NCI-H1417 treated with DMSO at 0.1 percent for 48 hours (cell line): Measurements from ENCODE around the gene BIRC7.
"Not testable (repeated sequence)": the region's sequence is repeated elsewhere in the genome, so short reads cannot be mapped to it uniquely, and the experiment has no call there.

Source experiments
- DNase-seq: peaks from one replicate; lab custom pipeline; 2025; lab: John Stamatoyannopoulos, UW

BIRC7 gene

DNA sequence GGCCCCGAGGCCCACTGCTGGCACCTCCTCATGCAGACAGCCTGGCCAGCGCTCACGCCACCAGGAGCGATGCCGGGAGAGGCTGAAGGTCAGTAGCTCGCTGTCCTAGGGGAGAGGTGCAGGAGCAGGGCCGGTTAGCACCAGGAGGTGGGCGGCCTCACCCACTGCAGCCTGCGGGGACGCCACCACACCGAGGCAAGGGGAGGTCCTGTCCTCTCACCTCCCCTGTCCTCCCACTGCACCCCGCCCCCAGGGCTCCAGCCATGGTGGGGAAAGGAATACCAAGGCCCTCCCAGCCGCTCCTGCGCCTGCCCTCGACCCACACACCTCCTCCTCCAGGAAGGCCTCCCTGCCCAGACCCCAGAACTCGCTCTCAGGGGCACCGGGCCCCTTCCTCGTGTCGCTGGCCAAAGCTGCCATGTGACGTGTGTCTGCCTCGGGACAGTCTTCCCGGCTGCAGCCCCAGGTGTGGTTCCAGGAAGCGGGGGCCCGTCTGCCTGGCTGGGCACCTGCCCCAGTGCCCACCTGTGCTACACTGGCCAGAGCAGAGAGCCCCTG is 12.0 kb downstream of the BIRC7 start:
- no peak for DNase-seq

DNA sequence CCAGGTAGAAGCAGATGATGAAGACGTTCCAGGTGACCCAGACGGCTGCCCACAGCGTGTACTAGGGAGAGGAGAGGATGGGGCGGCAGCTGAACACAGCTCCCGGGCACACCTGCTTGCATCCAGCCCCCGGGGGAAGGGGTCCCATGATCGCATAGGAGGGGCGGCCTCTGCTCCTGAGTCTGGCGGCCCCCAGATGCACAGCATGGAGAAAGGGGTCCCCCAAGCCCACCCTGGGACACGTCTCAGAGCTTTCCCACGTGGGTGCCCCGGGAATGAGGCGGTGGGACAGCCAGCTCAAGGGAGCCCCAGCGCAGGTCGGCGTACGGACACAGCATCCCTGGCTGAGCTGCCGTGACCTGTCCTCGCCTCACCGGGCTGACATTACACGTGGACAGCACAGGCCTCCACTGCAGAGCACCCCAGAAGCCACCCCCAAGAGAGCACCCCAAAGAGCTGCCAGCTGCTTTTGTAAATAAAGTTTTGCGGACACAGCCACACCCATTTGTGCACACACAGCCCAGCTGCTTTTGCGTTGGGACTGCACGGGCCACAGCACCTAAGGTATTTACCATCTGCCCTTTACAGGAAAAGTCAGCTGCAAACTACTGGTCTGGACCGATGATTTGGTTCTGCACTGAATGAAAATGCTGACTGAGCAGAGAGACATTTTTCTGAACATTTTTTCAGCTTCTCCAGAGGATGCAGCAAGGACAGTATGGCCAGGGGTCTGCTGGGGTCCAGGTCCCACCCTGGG is 13.3 kb downstream of the BIRC7 start:
- no peak for DNase-seq

DNA sequence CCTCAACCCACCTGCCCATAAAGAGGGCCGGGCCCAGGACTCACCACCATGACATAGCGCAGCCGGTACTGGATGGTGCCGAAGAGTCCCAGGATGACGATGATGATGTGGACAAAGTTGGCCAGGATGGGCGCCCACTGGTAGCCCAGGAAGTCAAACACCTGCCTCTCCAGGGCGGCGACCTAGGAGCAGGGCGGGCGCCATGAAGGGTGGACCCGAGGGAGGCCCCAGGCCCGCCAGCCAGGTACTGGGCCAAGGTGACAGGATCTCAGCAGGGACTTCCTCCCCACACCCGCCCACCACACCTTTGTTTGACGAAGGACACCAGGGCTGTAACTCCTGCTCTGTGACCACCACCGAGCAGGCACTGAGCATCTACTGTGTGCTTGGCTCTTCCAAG is 14.2 kb downstream of the BIRC7 start:
- DNase-seq, result no peak

DNA sequence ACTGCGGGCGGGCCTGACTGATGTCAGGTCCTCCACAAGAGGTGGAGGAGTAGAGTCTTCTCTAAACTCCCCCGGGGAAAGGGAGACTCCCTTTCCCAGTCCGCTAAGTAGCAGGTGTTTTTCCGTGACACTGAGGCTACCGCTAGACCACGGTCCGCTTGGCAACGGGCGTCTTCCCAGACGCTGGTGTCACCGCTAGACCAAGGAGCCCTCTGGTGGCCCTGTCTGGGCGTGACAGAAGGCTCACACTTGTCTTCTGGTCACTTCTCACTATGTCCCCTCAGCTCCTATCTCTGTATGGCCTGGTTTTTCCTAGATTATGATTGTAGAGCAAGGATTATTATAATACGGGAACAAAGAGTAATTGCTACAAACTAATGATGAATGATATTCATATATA is 15.6 kb downstream of the BIRC7 start:
- DNase-seq, result not testable (repeated sequence)

DNA sequence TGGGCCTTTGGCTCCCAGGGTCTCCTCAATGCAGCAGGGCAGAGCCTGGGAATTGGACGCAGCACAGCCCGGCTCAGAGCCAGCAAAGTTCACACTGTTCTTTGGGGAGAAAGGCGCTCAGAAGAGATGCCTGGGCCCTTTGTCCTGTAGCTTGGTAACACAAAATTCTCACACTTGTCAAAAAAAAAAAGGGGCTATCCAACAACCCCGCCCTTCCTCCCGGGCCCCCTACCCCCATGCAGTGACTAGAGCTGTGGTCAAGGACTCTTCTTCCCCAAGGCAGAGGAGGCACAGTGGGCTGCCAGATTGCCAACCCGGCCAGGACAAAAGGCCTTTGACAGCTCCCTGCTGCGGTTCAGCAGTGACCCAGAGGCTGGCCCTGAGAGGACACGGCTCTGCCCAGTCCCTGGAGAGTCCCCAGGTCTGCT is 16.6 kb downstream of the BIRC7 start:
- no peak for DNase-seq

DNA sequence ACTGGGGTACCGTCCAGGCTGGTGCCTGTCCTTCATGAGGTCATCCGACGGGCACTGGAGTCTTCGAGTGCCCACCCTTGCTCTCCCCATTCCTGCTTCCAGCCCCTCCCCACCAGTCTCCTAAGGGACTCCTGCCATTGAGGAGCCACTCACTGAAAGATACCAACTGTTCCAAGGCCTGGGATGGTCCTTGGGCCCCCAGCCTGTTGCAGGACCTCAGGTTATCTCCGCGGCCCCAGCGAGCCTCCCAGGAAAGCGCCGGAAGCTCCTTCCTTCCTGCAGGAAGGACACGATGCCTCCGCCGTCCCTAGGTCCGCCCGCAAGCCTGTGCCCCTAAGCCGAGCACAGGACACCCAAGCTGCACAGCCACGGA is 17.3 kb downstream of the BIRC7 start:
- DNase-seq, result no peak

DNA sequence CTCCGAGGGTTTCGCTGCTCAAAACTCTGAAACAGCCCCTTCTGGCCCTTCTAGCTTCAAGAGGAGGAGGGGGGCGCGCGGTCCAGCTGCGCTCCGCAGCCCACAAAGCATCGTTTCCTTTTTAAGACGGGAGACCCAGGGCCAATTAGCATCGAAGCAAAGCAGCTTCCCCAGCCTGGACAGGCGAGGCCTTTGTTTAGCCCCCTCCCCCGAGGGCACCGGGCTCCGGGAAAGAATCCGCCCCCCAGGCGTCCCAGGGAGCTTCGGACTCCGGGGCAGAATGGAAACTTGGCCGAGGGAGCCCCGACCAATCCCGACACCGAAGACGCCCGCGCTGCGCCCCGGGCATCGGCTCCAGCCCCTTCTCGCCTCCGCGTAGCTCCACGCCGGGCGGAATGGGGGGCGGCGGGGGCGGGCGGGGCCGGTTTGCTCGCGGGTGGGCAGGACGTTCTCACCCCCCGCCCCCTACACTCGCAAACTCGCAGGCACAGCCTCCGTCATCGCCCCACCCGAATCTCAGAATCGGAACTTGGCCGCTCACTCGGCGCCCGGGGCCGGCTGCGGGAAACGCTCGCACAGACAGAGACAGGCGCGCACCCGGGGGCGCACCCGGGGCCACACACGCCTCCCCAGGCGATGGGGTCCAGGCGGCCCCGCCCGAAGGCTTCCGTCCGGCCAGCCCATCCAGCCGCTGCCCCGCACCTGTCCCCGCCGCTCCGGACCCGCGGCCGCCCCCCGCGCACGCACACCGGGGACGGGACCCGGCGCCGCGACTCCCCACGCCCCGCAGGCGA is 17.9 kb downstream of the BIRC7 start:
- no peak for DNase-seq

DNA sequence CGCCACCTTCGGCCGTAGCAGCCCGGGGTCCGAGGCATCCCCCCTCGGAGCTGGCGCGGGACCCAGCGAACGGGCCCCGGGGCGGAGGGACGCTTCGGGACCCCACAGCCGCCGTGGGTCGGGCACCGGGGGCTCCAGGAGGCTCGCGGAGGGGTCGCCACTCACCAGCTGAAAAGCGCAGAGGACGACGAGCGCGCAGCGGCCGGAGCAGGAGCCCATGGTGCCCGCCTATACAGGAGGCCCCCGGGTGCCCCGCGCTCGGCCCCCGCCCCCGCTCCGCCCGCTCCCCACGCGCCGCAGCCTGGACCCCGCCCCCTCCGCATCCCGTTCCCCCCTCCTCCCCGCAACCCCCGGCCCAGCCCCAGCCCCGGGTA is 18.5 kb downstream of the BIRC7 start, which contains the start of gene NKAIN4:
Gene NKAIN4, minus strand, starts transcription at position 232 of the 374 bp plus-strand sequence. Its CDS starts 13 bp downstream, at position 219.
- no peak for DNase-seq

DNA sequence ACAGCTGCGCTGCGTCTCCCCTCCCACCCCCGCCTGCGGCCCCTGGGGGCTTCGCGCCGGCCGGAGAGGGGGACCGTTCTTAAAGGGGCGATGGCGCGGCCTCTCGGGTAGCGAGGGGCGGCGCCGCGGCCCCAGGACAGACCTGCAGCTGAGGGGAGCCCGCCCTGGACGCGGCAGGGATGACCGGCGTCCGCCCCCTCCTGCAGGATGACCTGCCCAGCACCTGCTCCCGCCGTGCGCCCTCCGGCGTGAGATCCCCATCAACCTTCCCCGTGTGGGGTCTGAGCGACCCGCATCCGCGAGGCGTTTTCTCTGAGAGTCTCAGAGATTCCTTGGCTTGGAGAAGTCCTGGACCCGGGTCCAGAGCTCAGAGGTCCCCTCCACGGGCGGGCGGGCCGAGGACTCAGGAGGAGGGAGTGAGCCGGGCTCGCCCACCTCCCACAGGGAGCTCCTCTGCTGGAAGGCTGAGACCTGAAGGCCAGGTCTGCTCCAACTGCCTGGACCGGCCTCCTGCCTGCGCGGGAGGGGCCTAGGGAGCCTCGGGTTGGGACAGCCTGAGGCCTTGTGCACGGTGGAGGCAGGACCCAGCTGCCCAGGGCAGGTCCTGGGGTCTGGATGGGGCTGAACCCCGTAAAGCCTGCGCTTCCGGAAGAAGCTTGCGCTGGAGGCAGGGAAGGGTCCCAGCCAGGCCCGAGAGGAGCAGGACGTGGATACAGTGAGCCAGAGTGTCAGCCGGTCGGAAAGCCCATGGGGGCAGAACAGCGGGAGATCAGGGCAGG is 19.1 kb downstream of the BIRC7 start:
- DNase-seq, result no peak

DNA sequence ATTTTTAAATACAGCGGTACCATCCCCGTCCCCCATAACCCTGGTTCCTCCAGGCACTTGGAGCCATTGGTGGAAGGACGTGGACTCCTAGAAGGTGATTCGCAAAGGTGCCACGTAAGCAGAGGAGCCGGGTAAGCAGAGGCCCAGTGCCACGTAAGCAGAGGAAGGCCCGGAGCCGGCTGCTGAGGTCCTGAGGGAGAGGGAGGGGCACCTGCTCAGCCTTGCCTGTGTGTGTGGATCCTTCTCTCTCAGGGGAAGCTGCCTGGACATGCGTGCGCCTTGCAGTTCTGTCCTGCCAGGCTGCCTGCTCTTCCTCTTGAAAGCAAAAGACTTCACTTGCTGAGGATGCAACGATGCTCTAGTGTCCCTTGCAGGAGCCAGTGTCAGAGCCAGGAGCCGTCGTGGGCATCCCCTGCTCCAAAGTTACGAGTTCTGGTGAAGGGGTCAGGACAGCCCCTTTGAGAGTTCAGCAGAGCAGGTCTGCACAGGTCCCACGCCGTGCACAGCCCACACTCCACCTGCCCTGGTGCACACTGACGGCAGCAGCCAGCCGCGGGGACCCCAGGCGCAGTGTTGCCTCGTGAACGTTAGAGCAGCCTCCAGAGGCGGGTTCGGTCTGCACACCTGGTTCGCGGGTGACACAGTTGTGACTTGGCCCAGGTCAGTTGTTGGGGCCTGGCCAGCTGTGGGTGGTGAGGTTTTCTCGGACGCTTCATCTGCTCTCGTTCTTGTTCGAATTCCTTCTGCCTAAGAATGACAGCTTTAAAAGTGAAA is 20.4 kb downstream of the BIRC7 start:
- DNase-seq, result no peak

DNA sequence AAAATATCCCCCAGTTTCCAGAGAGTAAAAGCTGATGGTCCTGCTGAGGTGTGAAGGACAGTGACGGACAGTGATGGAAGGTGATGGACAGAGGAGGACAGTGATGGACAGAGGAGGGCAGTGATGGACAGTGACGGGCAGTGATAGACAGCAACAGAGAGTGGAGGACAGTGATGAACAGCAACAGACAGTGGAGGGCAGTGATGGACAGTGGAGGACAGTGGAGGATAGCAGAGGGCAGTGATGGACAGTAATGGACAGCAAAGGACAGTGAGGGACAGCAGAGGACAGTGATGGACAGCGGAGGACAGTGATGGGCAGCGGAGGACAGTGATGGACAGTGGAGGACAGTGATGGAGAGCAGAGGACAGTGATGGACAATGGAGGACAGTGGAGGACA is 21.2 kb downstream of the BIRC7 start:
- DNase-seq, result no peak

DNA sequence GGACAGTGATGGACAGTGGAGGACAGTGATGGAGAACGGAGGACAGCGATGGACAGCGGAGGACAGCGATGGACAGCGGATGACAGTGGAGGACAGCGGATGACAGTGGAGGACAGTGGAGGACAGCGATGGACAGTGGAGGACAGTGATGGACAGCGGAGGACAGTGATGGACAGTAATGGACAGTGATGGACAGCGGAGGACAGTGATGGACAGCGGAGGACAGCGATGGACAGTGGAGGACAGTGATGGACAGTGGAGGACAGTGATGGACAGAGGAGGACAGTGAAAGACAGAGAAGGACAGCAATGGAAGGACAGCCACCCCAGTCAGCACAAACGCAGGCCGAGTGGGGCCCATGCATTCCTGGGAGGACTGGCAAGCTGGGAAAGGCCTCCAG is 21.9 kb downstream of the BIRC7 start:
- no peak for DNase-seq

DNA sequence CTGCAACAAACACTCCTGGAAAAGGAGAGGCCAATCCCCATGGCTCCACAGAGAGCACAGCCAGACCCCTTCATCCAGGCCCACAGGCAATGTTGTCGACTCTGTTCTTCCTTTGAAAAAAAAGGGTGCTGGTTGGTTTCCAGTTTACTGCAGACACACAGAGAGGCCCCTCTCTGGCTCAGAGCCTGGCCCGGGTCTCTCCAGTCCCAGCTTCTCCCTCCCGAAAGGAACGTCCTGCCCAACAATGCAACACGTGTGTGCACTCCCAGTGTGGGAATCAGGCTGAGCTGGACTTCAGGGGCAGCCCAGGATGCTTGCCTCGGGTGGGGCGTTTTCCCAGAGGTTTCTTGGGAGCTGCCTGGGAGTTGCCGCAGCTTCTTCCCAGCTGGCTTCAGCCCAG is 23.1 kb downstream of the BIRC7 start:
- DNase-seq, result no peak

DNA sequence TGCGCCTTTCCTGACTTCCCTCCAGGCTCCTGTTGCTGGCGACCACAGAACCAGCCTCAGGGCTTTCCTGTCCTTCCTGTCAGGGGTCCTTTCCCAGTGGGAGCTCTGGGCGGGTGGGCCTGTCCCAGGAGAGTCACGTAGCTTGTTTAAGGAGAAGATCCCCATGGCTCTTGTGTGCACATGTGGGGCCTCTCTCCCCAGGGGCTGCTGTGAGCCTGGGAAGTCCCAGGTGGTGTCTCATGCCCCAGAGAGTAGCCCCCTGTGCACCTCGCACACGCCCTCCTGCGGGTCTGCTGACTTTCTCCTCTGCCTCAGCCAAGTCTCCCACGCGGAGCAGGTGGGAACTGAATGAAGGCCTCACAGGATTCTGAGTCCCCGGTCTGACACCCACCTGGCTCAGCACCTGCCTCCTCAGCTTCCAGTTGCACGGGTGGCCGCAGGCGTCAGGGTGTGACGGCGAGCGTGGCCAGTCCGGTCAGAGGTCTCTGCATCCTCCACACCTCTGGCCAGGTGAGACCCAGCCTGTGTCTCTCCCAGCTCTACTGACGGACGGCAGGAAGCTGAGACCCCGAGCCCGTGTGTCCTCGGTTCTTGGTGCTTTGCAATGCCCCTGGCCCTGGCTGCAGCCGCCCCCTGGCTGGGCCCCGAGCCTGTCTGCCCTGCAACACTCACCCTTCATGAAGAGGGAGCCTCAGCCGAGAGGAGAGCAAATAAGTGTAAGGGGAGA is 24.2 kb downstream of the BIRC7 start:
- no peak for DNase-seq

DNA sequence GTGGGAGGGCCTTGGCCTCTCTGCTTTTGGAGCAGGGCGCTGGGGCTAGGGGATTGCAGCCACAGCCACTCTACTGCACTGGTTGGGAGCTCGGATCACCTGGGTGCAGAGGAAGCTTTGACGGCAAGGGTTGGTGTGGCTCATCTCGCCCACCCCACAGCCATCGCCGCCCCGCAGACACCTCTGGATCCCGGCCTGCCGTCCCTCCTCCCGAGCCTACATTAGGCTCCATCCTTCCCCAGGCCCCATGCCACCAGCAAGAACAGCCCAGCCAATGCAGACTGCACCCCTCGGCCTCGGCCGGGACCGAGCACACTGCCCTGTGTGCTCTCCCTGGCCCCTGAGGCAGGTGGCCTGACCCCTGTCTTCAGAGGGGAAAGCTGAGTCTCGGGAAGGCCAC is 24.8 kb downstream of the BIRC7 start:
- no peak for DNase-seq

DNA sequence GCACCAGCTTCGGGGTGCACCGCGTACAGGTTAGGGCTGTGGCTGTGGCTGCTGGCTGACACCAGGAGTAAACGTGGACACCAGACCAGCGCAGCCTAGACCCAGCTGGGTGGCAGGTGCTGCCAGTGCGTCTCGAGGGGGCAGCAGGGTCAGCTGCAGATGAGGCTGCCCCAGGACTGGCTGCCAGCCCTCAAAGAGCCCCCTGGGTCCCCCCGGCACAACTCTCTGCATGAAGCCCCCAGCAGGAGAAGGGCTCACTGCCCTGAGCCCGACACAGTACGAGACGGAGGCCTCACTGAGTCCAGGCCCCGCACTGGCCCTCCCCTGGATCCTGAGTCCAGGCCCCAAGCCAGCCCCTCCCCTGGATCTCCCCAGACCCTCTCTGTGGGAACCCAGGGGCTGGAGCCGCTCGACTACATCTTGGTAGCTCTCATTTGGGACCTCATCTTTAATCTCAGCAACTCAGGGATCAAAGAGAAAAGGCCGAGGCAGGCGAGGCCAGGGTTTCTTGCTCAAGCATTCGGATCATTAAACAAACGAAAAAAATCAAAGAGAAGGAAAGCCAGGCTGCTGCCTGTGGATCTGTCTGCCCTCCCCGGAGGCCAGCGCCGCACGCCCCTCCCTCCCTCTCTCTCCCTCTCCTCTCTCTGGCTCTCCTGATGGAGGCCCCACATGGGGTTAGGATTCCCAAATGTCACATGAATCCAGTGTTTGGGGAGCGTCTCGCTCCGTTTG is 25.5 kb downstream of the BIRC7 start:
- no peak for DNase-seq

DNA sequence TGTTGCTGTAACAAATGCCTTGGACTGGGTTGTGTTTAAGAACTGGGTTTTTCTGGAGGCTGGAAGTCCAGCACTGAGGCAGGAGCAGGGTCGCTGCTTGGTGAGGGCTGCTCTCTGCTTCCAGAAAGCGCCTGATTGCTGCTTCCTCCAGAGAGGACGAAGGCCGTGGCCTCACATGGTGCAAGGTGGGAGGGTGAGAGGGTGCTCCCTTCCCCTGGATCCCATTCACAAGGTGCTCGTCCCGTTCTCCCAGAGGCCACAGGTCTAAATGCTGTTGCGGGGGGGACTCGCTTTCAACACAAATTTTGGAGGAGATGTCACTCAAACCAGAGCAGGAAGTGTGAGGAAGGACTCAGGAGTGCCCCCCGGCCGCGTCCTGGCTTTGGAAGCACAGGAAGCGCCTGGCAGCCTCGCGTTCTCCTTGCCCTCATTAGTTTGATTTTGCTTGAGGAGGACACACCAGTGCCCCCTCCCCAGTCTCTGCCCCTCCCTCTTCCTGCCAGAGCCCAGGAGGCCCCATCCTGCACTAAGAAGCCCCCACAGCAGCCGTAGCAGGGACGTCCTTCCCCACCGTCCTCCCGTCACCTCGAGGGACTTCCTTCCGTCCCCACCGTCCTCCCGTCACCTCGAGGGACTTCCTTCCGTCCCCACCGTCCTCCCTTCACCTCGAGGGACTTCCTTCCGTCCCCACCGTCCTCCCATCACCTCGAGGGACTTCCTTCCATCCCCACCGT is 26.3 kb downstream of the BIRC7 start:
- no peak for DNase-seq

DNA sequence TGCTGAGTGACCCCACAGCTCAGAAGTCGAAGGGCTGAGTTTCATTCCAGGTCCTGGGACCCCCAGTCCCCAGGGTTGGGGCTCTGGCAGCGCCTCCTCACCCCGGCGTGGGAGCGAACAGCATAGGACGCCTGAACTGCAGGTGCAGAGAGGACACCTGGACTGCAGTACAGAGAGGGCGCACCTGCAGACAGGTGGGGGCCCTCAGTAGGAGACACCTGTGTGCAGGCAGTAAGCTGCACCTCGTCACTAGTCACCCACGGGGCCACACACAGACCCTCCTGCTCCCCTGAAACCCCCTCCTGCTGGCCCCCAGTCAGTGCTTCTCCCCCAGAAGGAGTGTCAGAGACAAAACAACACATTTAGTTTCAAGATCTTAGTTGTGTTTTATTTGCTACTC is 27.1 kb downstream of the BIRC7 start:
- DNase-seq, result no peak

DNA sequence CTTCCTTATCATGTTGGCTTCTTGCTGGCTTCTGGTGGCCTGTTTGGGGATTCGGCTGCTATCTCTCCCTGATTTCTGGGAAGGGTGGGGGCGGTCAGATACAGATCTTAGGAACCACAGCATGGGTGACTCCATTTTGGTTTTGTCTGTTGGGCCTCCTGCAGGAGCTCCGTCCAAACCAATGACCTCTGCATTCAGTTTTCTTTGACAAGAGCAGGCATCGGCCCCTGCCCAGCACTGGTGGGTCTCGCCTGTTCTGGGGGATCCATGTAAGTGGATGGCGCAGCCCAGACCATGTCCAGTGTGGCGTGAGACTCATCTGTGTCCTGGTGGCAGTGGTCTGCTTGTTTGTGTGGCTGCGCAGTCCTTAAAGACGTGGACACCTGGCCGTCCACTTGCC is 28.3 kb downstream of the BIRC7 start:
- no peak for DNase-seq

DNA sequence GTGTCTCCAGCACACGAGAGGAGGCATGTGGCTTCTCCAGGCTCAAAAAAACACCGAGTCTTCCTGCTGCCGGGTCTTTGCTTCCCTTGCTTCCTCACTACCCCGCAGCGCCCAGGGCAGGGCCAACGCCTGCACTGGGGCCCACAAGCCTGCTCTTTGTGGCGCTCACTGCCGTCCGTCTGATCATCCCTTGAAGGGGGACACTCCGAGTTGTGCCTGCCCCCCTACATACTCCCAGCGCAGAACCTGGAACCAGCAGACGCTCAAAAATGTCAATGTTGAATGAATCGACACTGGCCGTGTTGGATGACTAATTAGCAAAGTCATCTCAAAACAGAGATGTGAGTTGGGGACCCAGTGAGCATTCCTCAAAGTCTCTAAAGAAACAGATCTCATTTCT is 28.8 kb downstream of the BIRC7 start:
- no peak for DNase-seq
